A549 (cell line): ENCODE measurements around the gene DIP2A.

ENCODE experiments used
- CHD2 ChIP-seq: fragments of 150-350 bp; IDR thresholded peaks from 2 replicates; pipeline ENCODE4 v1.6.1; 2014; ENCODE audit warnings: low read length; ENCODE audit not compliant: partially characterized antibody
- RARB ChIP-seq: fragments of 250-450 bp; sonication (Bioruptor Pico); IDR thresholded peaks from 2 replicates; pipeline ENCODE4 v1.8.0; 2021; ENCODE audit warnings: mild to moderate bottlenecking, moderate library complexity
- SREBF2 ChIP-seq: fragments of 450-650 bp; IDR thresholded peaks from 2 replicates; pipeline ENCODE4 v1.6.1; 2014; ENCODE audit warnings: mild to moderate bottlenecking, moderate library complexity
- TF ChIP-seq, protein P1 (sequence below): fragments of >200 bp; sonication (Bioruptor Twin); formaldehyde crosslinking; IDR thresholded peaks from 3 replicates; pipeline ENCODE4 v1.5.1; 2016
- TF ChIP-seq, protein P2 (sequence below): fragments of 200-600 bp; sonication (generic); IDR thresholded peaks from 2 replicates; pipeline ENCODE4 v1.6.1; 2016; ENCODE audit warnings: antibody characterized with exemption, mild to moderate bottlenecking, moderate library complexity

- TF ChIP-seq, protein P1, sequence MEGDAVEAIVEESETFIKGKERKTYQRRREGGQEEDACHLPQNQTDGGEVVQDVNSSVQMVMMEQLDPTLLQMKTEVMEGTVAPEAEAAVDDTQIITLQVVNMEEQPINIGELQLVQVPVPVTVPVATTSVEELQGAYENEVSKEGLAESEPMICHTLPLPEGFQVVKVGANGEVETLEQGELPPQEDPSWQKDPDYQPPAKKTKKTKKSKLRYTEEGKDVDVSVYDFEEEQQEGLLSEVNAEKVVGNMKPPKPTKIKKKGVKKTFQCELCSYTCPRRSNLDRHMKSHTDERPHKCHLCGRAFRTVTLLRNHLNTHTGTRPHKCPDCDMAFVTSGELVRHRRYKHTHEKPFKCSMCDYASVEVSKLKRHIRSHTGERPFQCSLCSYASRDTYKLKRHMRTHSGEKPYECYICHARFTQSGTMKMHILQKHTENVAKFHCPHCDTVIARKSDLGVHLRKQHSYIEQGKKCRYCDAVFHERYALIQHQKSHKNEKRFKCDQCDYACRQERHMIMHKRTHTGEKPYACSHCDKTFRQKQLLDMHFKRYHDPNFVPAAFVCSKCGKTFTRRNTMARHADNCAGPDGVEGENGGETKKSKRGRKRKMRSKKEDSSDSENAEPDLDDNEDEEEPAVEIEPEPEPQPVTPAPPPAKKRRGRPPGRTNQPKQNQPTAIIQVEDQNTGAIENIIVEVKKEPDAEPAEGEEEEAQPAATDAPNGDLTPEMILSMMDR = no peak
- TF ChIP-seq RARB (no peak), CHD2 (no peak), SREBF2 (no peak)
- TF ChIP-seq, protein P2, sequence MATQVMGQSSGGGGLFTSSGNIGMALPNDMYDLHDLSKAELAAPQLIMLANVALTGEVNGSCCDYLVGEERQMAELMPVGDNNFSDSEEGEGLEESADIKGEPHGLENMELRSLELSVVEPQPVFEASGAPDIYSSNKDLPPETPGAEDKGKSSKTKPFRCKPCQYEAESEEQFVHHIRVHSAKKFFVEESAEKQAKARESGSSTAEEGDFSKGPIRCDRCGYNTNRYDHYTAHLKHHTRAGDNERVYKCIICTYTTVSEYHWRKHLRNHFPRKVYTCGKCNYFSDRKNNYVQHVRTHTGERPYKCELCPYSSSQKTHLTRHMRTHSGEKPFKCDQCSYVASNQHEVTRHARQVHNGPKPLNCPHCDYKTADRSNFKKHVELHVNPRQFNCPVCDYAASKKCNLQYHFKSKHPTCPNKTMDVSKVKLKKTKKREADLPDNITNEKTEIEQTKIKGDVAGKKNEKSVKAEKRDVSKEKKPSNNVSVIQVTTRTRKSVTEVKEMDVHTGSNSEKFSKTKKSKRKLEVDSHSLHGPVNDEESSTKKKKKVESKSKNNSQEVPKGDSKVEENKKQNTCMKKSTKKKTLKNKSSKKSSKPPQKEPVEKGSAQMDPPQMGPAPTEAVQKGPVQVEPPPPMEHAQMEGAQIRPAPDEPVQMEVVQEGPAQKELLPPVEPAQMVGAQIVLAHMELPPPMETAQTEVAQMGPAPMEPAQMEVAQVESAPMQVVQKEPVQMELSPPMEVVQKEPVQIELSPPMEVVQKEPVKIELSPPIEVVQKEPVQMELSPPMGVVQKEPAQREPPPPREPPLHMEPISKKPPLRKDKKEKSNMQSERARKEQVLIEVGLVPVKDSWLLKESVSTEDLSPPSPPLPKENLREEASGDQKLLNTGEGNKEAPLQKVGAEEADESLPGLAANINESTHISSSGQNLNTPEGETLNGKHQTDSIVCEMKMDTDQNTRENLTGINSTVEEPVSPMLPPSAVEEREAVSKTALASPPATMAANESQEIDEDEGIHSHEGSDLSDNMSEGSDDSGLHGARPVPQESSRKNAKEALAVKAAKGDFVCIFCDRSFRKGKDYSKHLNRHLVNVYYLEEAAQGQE = no peak
Measured at GRCh38 chr21:46581780-46582307, 123.2 kb downstream of the DIP2A start.
